Activated naive CD8-positive, alpha-beta T cell treated with anti-CD3 and anti-CD28 coated beads, Interleukin-2, amount 10 ng/mL, durations not matched to agents 7 days and 5 days (primary cell): ENCODE data around the gene NDUFV2. TPM values are rescaled to one million over a fixed set of nuclear protein-coding genes. Genes with fewer than 3 reads are reported as not detected.
A peak's percentile ranks its signal among the peaks of the same experiment; 100 is the strongest.

ENCODE experiments used
- ATAC-seq: fragments of 150-1000 bp; cut with Tn5 transposase; one replicate; pipeline ENCODE4 v1.10.0; 2021; ENCODE audit warnings: low read depth, moderate library complexity
- POLR2A ChIA-PET: fragments of 350-600 bp; sonication (Branson Sonifier 250); formaldehyde crosslinking; loops from one replicate; lab custom pipeline; 2021; ENCODE audit warnings: antibody characterized with exemption; lab: Charles Lee
- DNase-seq: peaks from one replicate; pipeline ENCODE4 v3.0.0; 2021
- H3K27ac Mint-ChIP-seq: one replicate; pipeline ENCODE4 v1.8.0; 2022; ENCODE audit warnings: mild to moderate bottlenecking, mixed read lengths
- H3K27me3 Mint-ChIP-seq: one replicate; pipeline ENCODE4 v1.8.0; 2022; ENCODE audit warnings: mild to moderate bottlenecking, moderate library complexity, mixed read lengths
- H3K36me3 Mint-ChIP-seq: one replicate; pipeline ENCODE4 v1.8.0; 2021; ENCODE audit warnings: mild to moderate bottlenecking, mixed read lengths
- H3K4me1 Mint-ChIP-seq: one replicate; pipeline ENCODE4 v1.8.0; 2021; ENCODE audit warnings: mixed read lengths
- H3K4me3 Mint-ChIP-seq: one replicate; pipeline ENCODE4 v1.8.0; 2022; ENCODE audit warnings: mild to moderate bottlenecking, moderate library complexity, mixed read lengths
- H3K9me3 Mint-ChIP-seq: one replicate; pipeline ENCODE4 v1.8.0; 2021; ENCODE audit warnings: mixed read lengths
- total RNA-seq, 2 experiments: library from RNA; stranded (reverse); gene quantifications; one replicate each; pipeline ENCODE4 v1.2.3, GENCODE V29; 2021

Gene NDUFV2
- total RNA-seq, 2 experiments from 2014 or later: 166 to 168 TPM

GRCh38 chr18:9094307-9095226, 7.9 kb upstream of the NDUFV2 start:
- Mint-ChIP-seq H3K27me3 (no peaks in the 10 kb centered on the region), H3K36me3 (peaks cover 8% of the 10 kb centered on the region), H3K4me3 (peak overlapping the region; percentile 68), H3K4me1 (peaks cover 54% of the 10 kb centered on the region), H3K9me3 (no peaks in the 10 kb centered on the region), H3K27ac (peak overlapping the region; percentile 96)
- DNase-seq (no peak), ATAC-seq (no peak)
- POLR2A ChIA-PET: interaction anchor here (0.9 to 2.0 kb wide), 6 partner anchors 8 to 42 kb away, joined by 3 to 7 read pairs (median 5); partner anchors contain the start of genes ANKRD12 and NDUFV2

- Mint-ChIP-seq H3K36me3 (peaks cover 8% of the 10 kb centered on the region), H3K9me3 (no peaks in the 10 kb centered on the region), H3K4me3 (peak overlapping the region; percentile 68), H3K4me1 (peaks cover 50% of the 10 kb centered on the region), H3K27me3 (no peaks in the 10 kb centered on the region), H3K27ac (peak overlapping the region; percentile 96)
- DNase-seq (no peak), ATAC-seq (peak; percentile 71)
- POLR2A ChIA-PET: interaction anchor here (1.1 to 1.6 kb wide), 4 partner anchors 8 to 40 kb away, joined by 3 to 7 read pairs (median 6); partner anchors contain the start of gene NDUFV2
These were observed 7.0 kb upstream of the NDUFV2 start for GRCh38 chr18:9095297-9096006.

- Mint-ChIP-seq H3K36me3 (peaks cover 6% of the 10 kb centered on the region), H3K4me1 (peaks cover 48% of the 10 kb centered on the region), H3K4me3 (peak overlapping the region; percentile 68), H3K27me3 (no peaks in the 10 kb centered on the region), H3K9me3 (no peaks in the 10 kb centered on the region), H3K27ac (peak overlapping the region; percentile 96)
- DNase-seq (no peak), ATAC-seq (no peak)
- POLR2A ChIA-PET: interaction anchor here (1.1 to 1.6 kb wide), 3 partner anchors 13 to 40 kb away, joined by 3 to 7 read pairs (median 5); no protein-coding TSS in a partner anchor
These were observed 6.5 kb upstream of the NDUFV2 start for GRCh38 chr18:9096007-9096371.

- H3K4me1 Mint-ChIP-seq: peaks cover 46% of the 10 kb centered on the region
- H3K36me3 Mint-ChIP-seq: peaks cover 6% of the 10 kb centered on the region
These were observed 5.8 kb upstream of the NDUFV2 start for GRCh38 chr18:9096685-9097084.

GRCh38 chr18:9097349-9097748, 5.2 kb upstream of the NDUFV2 start:
- peaks cover 8% of the 10 kb centered on the region for H3K36me3 Mint-ChIP-seq
- peaks cover 41% of the 10 kb centered on the region for H3K4me1 Mint-ChIP-seq
- DNase-seq (no peak), ATAC-seq (no peak)
- no peaks in the 10 kb centered on the region for H3K27me3 Mint-ChIP-seq
- no peaks in the 10 kb centered on the region for H3K9me3 Mint-ChIP-seq
- no peak overlapping the region for H3K4me3 Mint-ChIP-seq
- H3K27ac Mint-ChIP-seq: peak overlapping the region; percentile 54
- POLR2A ChIA-PET: interaction anchor here (0.5 to 10.7 kb wide), 3 partner anchors 10 to 228 kb away, joined by 3 to 211 read pairs (median 4); no protein-coding TSS in a partner anchor

More at GRCh38 chr18:9096685-9097084, 5.8 kb upstream of the NDUFV2 start:
- DNase-seq: no peak
- Mint-ChIP-seq H3K27ac (no peak overlapping the region), H3K4me3 (no peak overlapping the region), H3K9me3 (no peaks in the 10 kb centered on the region), H3K27me3 (no peaks in the 10 kb centered on the region)
- POLR2A ChIA-PET: interaction anchor here (10.7 kb wide), 1 partner anchor 10 kb away, joined by 211 read pairs; no protein-coding TSS in a partner anchor
- ATAC-seq: no peak

- H3K36me3 Mint-ChIP-seq: peaks cover 24% of the 10 kb centered on the region
- no peak for ATAC-seq
- peak overlapping the region; percentile 22 for H3K27ac Mint-ChIP-seq
- DNase-seq: no peak
- H3K27me3 Mint-ChIP-seq: no peaks in the 10 kb centered on the region
- POLR2A ChIA-PET: interaction anchor here (4.9 to 10.7 kb wide), 3 partner anchors 14 to 36 kb away, joined by 42 to 211 read pairs (median 99); partner anchors contain the start of gene ANKRD12
- peak overlapping the region; percentile 41 for H3K4me3 Mint-ChIP-seq
- H3K4me1 Mint-ChIP-seq: peaks cover 35% of the 10 kb centered on the region
- no peaks in the 10 kb centered on the region for H3K9me3 Mint-ChIP-seq
These were observed 1.7 kb upstream of the NDUFV2 start for GRCh38 chr18:9100796-9101195.

- H3K4me1 Mint-ChIP-seq: peaks cover 40% of the 10 kb centered on the region
- no peak for DNase-seq
- peak overlapping the region; percentile 98 for H3K27ac Mint-ChIP-seq
- H3K36me3 Mint-ChIP-seq: peaks cover 28% of the 10 kb centered on the region
- POLR2A ChIA-PET: interaction anchor here (0.5 to 10.7 kb wide), 10 partner anchors 7 to 447 kb away, joined by 3 to 211 read pairs (median 4); partner anchors contain the start of genes ANKRD12 and TWSG1
- H3K4me3 Mint-ChIP-seq: peak overlapping the region; percentile 99
- no peaks in the 10 kb centered on the region for H3K27me3 Mint-ChIP-seq
- no peaks in the 10 kb centered on the region for H3K9me3 Mint-ChIP-seq
- peak; percentile 29 for ATAC-seq
These were observed 580 bp upstream of the NDUFV2 start for GRCh38 chr18:9101730-9102507.

GRCh38 chr18:9103376-9103873, 926 bp downstream of the NDUFV2 start:
- DNase-seq: no peak
- H3K4me1 Mint-ChIP-seq: peaks cover 53% of the 10 kb centered on the region
- H3K4me3 Mint-ChIP-seq: peak overlapping the region; percentile 99
- no peak for ATAC-seq
- H3K27me3 Mint-ChIP-seq: no peaks in the 10 kb centered on the region
- peaks cover 30% of the 10 kb centered on the region for H3K36me3 Mint-ChIP-seq
- no peaks in the 10 kb centered on the region for H3K9me3 Mint-ChIP-seq
- H3K27ac Mint-ChIP-seq: peak overlapping the region; percentile 98
- POLR2A ChIA-PET: interaction anchor here (1.0 to 10.7 kb wide), 7 partner anchors 9 to 44 kb away, joined by 3 to 211 read pairs (median 9); partner anchors contain the start of gene ANKRD12

- DNase-seq (no peak), ATAC-seq (no peak)
- no peaks in the 10 kb centered on the region for H3K9me3 Mint-ChIP-seq
- H3K27ac Mint-ChIP-seq: peak overlapping the region; percentile 98
- peaks cover 59% of the 10 kb centered on the region for H3K4me1 Mint-ChIP-seq
- H3K4me3 Mint-ChIP-seq: peak overlapping the region; percentile 99
- peaks cover 35% of the 10 kb centered on the region for H3K36me3 Mint-ChIP-seq
- POLR2A ChIA-PET: interaction anchor here (1.0 to 10.7 kb wide), 6 partner anchors 9 to 44 kb away, joined by 3 to 211 read pairs (median 24); partner anchors contain the start of gene ANKRD12
- no peaks in the 10 kb centered on the region for H3K27me3 Mint-ChIP-seq
These were observed 1.9 kb downstream of the NDUFV2 start for GRCh38 chr18:9104244-9104901.

- Mint-ChIP-seq H3K4me3 (peak overlapping the region; percentile 99), H3K9me3 (no peaks in the 10 kb centered on the region), H3K36me3 (peaks cover 42% of the 10 kb centered on the region), H3K4me1 (peaks cover 63% of the 10 kb centered on the region), H3K27me3 (no peaks in the 10 kb centered on the region), H3K27ac (peak overlapping the region; percentile 98)
- ATAC-seq (no peak), DNase-seq (no peak)
- POLR2A ChIA-PET: interaction anchor here (4.9 to 10.7 kb wide), 3 partner anchors 12 to 32 kb away, joined by 42 to 211 read pairs (median 99); partner anchors contain the start of gene ANKRD12
These were observed 2.9 kb downstream of the NDUFV2 start for GRCh38 chr18:9105420-9105819.

GRCh38 chr18:9106094-9106493, 3.6 kb downstream of the NDUFV2 start:
- H3K27me3 Mint-ChIP-seq: no peaks in the 10 kb centered on the region
- no peak for ATAC-seq
- peak overlapping the region; percentile 61 for H3K27ac Mint-ChIP-seq
- POLR2A ChIA-PET: interaction anchor here (5.8 to 10.7 kb wide), 2 partner anchors 19 to 31 kb away, joined by 99 to 211 read pairs; partner anchors contain the start of gene ANKRD12
- H3K9me3 Mint-ChIP-seq: no peaks in the 10 kb centered on the region
- peaks cover 49% of the 10 kb centered on the region for H3K36me3 Mint-ChIP-seq
- no peak for DNase-seq
- peaks cover 61% of the 10 kb centered on the region for H3K4me1 Mint-ChIP-seq
- peak overlapping the region; percentile 99 for H3K4me3 Mint-ChIP-seq
